Neural cell (in vitro differentiated cells): ENCODE measurements around the gene MARK1.

Experiments
- EP300 ChIP-seq: fragments of 450-650 bp; conservative IDR thresholded peaks from 2 replicates; pipeline ENCODE4 v1.6.1; 2014; ENCODE audit warnings: antibody characterized with exemption, mild to moderate bottlenecking, moderate library complexity; ENCODE audit not compliant: poor library complexity, severe bottlenecking
- EZH2 ChIP-seq: fragments of 200-600, 300-800 bp; shearing (Covaris generic), sonication (generic); IDR thresholded peaks from 2 replicates; pipeline ENCODE4 v1.6.1; 2014; ENCODE audit warnings: antibody characterized with exemption, low read length, borderline replicate concordance, mild to moderate bottlenecking; ENCODE audit not compliant: insufficient read depth, poor library complexity, severe bottlenecking
- MXI1 ChIP-seq: fragments of 450-650 bp; conservative IDR thresholded peaks from 2 replicates; pipeline ENCODE4 v1.6.1; 2014; ENCODE audit warnings: antibody characterized with exemption, mild to moderate bottlenecking; ENCODE audit not compliant: poor library complexity, severe bottlenecking
- POLR2AphosphoS5 ChIP-seq: IDR thresholded peaks from 2 replicates; pipeline ENCODE4 v1.6.1; 2012
- RAD21 ChIP-seq: fragments of 450-650 bp; conservative IDR thresholded peaks from 2 replicates; pipeline ENCODE4 v1.6.1; 2014; ENCODE audit warnings: antibody characterized with exemption, mild to moderate bottlenecking, moderate library complexity
- SMC3 ChIP-seq: fragments of 450-650 bp; conservative IDR thresholded peaks from 2 replicates; pipeline ENCODE4 v1.6.1; 2014; ENCODE audit warnings: antibody characterized with exemption, mild to moderate bottlenecking, moderate library complexity; ENCODE audit not compliant: poor library complexity
- TAF1 ChIP-seq: IDR thresholded peaks from 2 replicates; pipeline ENCODE4 v1.6.1; 2012; ENCODE audit warnings: low read depth
- TF ChIP-seq, protein P1 (sequence below): fragments of 450-650 bp; IDR thresholded peaks from 2 replicates; pipeline ENCODE4 v1.5.1; 2014; ENCODE audit warnings: antibody characterized with exemption, mild to moderate bottlenecking, moderate library complexity; ENCODE audit not compliant: poor library complexity, severe bottlenecking
- TF ChIP-seq, protein P2 (sequence below): IDR thresholded peaks from 2 replicates; pipeline ENCODE4 v1.6.1; 2012; ENCODE audit warnings: borderline replicate concordance

DNA sequence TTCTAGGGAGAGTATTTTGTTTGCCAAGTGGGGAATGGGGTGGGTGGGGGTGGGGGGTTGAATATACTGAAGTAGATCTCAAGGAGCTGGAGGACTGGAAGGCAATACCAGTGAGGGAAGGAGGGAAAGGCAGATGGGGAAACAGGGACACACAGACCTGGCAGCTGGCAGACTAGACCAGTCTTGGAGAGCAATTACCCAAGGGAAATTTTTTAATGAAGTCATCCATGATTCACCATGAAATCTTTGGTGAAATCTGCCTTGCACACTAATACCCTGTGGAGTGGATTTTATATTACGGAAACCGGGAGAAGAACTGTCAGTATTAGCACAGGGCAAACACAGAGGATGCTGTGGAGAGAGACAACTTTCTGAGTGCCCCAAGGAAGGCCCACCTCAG lies 29.7 kb upstream of the MARK1 start:
- TF ChIP-seq EZH2 (no peak), POLR2AphosphoS5 (no peak), MXI1 (no peak), EP300 (no peak), TAF1 (no peak), RAD21 (no peak), SMC3 (no peak)
- TF ChIP-seq, protein P1, sequence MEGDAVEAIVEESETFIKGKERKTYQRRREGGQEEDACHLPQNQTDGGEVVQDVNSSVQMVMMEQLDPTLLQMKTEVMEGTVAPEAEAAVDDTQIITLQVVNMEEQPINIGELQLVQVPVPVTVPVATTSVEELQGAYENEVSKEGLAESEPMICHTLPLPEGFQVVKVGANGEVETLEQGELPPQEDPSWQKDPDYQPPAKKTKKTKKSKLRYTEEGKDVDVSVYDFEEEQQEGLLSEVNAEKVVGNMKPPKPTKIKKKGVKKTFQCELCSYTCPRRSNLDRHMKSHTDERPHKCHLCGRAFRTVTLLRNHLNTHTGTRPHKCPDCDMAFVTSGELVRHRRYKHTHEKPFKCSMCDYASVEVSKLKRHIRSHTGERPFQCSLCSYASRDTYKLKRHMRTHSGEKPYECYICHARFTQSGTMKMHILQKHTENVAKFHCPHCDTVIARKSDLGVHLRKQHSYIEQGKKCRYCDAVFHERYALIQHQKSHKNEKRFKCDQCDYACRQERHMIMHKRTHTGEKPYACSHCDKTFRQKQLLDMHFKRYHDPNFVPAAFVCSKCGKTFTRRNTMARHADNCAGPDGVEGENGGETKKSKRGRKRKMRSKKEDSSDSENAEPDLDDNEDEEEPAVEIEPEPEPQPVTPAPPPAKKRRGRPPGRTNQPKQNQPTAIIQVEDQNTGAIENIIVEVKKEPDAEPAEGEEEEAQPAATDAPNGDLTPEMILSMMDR, result no peak
- TF ChIP-seq, protein P2, sequence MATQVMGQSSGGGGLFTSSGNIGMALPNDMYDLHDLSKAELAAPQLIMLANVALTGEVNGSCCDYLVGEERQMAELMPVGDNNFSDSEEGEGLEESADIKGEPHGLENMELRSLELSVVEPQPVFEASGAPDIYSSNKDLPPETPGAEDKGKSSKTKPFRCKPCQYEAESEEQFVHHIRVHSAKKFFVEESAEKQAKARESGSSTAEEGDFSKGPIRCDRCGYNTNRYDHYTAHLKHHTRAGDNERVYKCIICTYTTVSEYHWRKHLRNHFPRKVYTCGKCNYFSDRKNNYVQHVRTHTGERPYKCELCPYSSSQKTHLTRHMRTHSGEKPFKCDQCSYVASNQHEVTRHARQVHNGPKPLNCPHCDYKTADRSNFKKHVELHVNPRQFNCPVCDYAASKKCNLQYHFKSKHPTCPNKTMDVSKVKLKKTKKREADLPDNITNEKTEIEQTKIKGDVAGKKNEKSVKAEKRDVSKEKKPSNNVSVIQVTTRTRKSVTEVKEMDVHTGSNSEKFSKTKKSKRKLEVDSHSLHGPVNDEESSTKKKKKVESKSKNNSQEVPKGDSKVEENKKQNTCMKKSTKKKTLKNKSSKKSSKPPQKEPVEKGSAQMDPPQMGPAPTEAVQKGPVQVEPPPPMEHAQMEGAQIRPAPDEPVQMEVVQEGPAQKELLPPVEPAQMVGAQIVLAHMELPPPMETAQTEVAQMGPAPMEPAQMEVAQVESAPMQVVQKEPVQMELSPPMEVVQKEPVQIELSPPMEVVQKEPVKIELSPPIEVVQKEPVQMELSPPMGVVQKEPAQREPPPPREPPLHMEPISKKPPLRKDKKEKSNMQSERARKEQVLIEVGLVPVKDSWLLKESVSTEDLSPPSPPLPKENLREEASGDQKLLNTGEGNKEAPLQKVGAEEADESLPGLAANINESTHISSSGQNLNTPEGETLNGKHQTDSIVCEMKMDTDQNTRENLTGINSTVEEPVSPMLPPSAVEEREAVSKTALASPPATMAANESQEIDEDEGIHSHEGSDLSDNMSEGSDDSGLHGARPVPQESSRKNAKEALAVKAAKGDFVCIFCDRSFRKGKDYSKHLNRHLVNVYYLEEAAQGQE, result no peak
